ENCODE measurements around the gene IGSF9. TPM values are rescaled to one million over a fixed set of nuclear protein-coding genes. Genes with fewer than 3 reads are reported as not detected.

Gene IGSF9
- total and polyA plus RNA-seq, 8 donors: 0.83 to 5.4 (median 2.0) TPM

- no peak for TF ChIP-seq CTCF (IDR thresholded peaks at IDR 0.05)
- Histone ChIP-seq H3K36me3 (no peaks in the 10 kb centered on the region), H3K27ac (no peak overlapping the region), H3K4me3 (no peak overlapping the region), H3K27me3 (no peaks in the 10 kb centered on the region), H3K4me1 (no peaks in the 10 kb centered on the region), H3K9me3 (no peaks in the 10 kb centered on the region)
- intact Hi-C loops (cut with DNase I): no loop called here
- FAIRE-seq (no peak), DNase-seq (no peak), ATAC-seq (no peak)
- WGBS, 2 donors: 72 to 78% methylated on average over 8 of the region's 8 CpGs
Measured at GRCh38 chr1:159884296-159884695, 61.1 kb downstream of the IGSF9 start.

- WGBS, 2 donors: 60 to 61% methylated on average over 4 of the region's 4 CpGs
- no peak for TF ChIP-seq CTCF (IDR thresholded peaks at IDR 0.05)
- no peak for ATAC-seq
- intact Hi-C loops (cut with DNase I): no loop called here
- no peaks in the 10 kb centered on the region for H3K9me3 ChIP-seq
- no peaks in the 10 kb centered on the region for H3K4me1 ChIP-seq
- H3K27me3 ChIP-seq: no peaks in the 10 kb centered on the region
- no peaks in the 10 kb centered on the region for H3K36me3 ChIP-seq
- H3K27ac ChIP-seq: no peak overlapping the region
- FAIRE-seq: no peak
- DNase-seq: no peak
- no peak overlapping the region for H3K4me3 ChIP-seq
Measured at GRCh38 chr1:159883134-159883533, 62.3 kb downstream of the IGSF9 start.

GRCh38 chr1:159882527-159882862 is 62.9 kb downstream of the IGSF9 start:
- FAIRE-seq (no peak), DNase-seq (no peak), ATAC-seq (peak in 1 of 4 donors; percentile 35)
- Histone ChIP-seq H3K9me3 (no peaks in the 10 kb centered on the region), H3K27me3 (no peaks in the 10 kb centered on the region), H3K27ac (no peak overlapping the region), H3K36me3 (no peaks in the 10 kb centered on the region), H3K4me3 (no peak overlapping the region), H3K4me1 (peaks cover 0 to 3% (median 0%) of the 10 kb centered on the region in 3 donors)
- no peak for TF ChIP-seq CTCF (IDR thresholded peaks at IDR 0.05)
- intact Hi-C loops (cut with DNase I): no loop called here
- 87 to 93% methylated on average over 2 of the region's 2 CpGs for WGBS, 2 donors

- Histone ChIP-seq H3K4me1 (peaks cover 0 to 3% (median 0%) of the 10 kb centered on the region in 3 donors), H3K27me3 (no peaks in the 10 kb centered on the region), H3K27ac (no peak overlapping the region), H3K4me3 (no peak overlapping the region), H3K36me3 (no peaks in the 10 kb centered on the region), H3K9me3 (no peaks in the 10 kb centered on the region)
- DNase-seq (peak; percentile 54 to 92 (median 74)), FAIRE-seq (no peak), ATAC-seq (peak; percentile 56 to 91 (median 82))
- TF ChIP-seq CTCF (IDR thresholded peaks at IDR 0.05): no peak
- intact Hi-C loops (cut with DNase I): no loop called here
- WGBS, 2 donors: 58 to 63% methylated on average over 6 of the region's 6 CpGs
Measured at GRCh38 chr1:159881622-159882526, 63.5 kb downstream of the IGSF9 start.

- no peak for DNase-seq
- no peaks in the 10 kb centered on the region for H3K27me3 ChIP-seq
- ATAC-seq: no peak
- H3K36me3 ChIP-seq: no peaks in the 10 kb centered on the region
- peaks cover 0 to 3% (median 0%) of the 10 kb centered on the region in 3 donors for H3K4me1 ChIP-seq
- no peak for TF ChIP-seq CTCF (IDR thresholded peaks at IDR 0.05)
- H3K27ac ChIP-seq: no peak overlapping the region
- intact Hi-C loops (cut with DNase I): no loop called here
- H3K4me3 ChIP-seq: no peak overlapping the region
- FAIRE-seq: no peak
- no peaks in the 10 kb centered on the region for H3K9me3 ChIP-seq
- WGBS, 2 donors: 85 to 88% methylated on average over 3 of the region's 3 CpGs
Measured at GRCh38 chr1:159880430-159880829, 65.0 kb downstream of the IGSF9 start.
